Activated CD8-positive, alpha-beta memory T cell treated with anti-CD3 and anti-CD28 coated beads, Interleukin-2, amount 50 U/mL, for 48 hours (primary cell): Measurements from ENCODE around the gene ZFPM1.
A peak's percentile ranks its signal among the peaks of the same experiment; 100 is the strongest.

Experiments used
- DNase-seq: peaks from one replicate; pipeline ENCODE4 v3.0.0-alpha.2; 2020

ZFPM1 gene

DNA sequence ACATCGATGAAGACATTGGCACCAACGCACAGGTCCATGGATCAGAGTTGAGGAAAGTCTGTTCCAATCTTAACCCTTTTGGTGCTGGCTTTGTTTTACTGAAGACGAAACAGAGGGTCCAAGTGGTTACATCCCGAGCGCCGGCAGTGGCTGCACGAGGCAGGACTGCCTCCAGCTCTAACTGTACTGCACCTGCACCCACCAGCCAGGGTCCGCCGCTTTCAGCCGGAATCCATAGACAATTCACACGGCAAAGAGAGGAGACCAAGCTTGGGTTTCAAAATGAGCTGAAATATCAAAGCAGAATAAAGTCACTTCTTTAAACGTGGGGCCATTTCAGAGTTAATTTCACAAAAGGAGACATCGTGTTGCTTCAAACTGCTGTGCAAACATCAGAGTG, 95.9 kb downstream of the ZFPM1 start:
- no peak for DNase-seq

DNA sequence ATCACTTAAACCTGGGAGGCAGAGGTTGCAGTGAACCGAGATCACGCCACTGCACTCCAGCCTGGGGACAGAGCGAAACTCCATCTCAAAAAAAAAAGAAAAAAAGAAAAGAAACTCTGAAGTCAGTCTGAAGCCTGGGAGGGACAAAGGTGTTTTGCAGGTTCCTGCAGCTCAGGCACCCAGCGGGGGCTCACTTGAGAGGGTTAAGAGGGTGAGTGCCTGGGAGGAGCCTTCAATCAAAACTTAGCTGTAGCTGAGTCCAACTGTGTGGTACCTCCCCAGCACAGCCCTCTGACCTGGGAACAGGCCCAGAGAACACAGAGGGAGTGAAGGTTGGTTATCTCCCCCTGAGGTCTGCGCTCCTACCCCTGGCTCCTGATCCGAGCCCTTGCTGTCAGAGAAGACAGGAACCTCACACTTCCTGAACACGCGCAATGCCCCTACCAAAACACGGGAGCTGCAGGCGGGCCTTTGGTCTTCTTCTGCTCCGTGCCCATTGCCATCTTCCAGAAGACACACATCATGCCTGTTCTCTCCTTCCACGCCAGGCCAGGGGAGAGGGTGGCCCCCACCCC, 96.7 kb downstream of the ZFPM1 start:
- DNase-seq, result no peak

DNA sequence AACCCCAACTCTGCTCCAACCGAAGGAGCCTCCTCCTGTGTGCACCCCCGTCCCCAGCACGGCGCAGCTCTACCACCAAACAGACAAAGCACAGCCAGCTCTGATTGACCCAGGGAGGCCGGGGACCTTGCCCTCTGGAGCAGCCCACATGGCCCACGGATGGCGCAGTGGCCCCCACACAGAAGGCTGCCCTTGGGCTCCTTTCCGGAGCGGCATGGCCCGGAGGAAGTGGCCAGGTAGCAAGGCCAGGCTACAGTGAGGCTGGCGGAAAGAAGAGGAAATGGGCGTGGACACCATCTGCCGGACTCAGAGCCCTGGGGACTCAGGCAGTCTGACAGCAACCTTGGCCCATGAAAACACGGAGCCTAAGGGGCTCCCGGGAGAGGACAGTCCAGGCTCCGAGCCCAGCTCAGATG, 97.2 kb downstream of the ZFPM1 start:
- no peak for DNase-seq

DNA sequence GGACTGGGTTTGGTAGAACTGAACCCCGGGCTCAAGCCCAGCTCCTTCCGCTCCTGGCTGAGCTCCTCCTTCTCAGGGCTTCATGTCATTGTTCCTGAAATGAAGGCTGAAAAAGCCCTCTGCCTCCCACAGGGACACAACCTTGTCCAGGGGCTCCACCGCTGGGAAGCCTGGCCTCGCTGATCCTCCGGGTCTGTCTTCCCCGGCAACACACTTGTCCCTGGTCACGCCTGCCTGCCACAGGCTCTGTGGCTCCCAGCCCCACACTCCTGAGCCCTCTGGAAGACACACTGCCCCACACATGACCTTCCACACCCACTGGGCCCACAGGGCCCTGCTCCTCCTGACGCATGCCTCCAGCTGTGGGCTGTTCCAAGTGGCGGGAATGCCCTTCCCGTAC, 99.1 kb downstream of the ZFPM1 start:
- DNase-seq, result no peak

DNA sequence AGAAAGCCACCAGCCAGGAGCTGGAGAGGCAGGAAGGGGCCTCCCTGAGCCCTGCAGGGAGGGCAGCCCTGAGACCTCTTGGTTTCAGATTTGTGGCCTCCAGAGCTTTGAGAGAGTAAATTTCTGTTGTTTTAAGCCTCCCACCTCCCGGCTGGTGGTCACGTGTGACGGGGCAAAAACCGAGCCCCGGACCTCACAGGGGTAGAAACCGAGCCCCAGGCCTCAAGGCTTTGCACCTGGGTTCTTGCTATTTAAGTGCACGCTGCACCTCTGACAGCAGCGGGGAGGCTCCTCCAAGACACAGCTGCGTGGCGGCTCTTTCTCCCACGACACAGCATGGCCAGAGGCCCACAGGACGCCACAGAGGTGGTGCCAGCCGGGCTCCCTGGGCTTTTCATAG, 99.7 kb downstream of the ZFPM1 start:
- no peak for DNase-seq

DNA sequence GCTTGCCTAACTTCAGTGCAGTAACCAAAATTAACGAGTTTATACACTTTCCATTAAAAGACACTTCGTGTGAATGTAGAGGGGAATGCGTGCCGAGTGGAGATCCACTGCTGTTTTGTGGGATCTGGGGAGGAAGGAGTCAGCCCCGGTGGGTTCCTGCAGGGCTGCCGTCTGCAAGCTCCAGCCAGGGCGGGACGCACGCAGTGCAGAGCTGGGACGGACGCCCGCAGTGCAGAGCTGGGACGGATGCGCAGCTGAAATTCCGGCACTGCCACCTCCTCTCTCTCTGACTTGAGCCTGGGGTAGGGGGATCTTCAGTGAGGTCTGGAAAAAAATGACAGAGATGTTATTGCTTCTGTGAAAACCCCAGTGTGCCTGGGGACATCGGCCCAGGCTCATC, 100.7 kb downstream of the ZFPM1 start:
- DNase-seq, result no peak

DNA sequence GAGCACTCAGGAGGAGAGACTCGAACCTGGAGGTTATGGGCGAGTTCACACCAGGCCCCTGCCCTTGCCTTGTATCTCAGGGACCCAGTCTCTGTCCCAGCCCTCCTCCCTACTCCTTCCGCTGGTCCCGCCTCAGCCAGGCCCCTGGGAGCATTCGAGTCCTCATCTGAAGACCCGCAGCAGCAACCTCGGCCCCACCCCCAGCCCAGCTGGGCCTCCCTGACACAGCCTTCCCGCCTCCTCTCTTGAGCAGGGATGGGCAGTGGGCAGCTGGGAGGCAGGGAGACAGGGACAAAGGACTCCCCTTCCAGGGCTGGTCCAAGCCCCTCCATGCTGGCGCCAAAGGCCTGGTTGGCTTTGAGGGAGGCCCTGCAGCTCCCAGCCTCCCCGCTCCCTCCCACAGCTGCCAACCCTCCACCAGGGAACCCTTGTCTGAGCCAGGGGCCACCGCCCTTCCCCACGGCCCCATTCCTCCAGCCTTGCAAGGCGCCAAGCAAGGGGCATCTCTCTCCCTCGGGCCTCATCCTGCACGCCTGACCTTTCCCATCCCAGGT, 101.7 kb downstream of the ZFPM1 start:
- no peak for DNase-seq

DNA sequence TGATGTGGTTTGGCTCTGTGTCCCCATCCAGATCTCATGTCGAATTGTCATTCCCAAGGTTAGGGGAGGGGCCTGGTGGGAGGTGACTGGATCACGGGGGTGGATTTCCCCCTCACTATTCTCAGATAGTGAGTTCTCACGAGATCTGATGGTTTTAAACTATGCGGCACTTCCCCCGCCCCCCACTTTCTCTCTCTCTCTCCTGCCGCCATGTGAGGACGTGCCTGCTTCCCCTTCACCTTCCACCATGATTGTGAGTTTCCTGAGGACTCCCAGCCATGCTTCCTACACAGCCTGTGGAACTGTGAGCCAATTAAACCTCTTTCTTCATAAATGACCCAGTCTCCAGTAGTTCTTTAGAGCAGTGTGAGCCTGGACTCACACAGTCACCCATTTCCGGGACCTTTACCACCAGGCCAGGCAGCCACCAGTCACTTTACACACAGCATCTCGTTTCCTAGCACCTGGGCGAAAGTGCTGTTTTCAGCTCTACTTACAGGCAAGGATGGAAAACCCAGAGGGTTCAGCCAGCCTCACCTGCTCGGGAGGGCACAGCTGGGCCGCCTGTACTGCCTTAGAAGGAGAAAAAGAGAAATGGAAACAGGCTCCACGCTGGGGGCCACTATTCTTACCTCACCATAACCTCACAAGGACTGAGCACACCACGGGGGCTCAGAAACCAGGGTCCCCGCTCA, 103.4 kb downstream of the ZFPM1 start:
- DNase-seq, result no peak

DNA sequence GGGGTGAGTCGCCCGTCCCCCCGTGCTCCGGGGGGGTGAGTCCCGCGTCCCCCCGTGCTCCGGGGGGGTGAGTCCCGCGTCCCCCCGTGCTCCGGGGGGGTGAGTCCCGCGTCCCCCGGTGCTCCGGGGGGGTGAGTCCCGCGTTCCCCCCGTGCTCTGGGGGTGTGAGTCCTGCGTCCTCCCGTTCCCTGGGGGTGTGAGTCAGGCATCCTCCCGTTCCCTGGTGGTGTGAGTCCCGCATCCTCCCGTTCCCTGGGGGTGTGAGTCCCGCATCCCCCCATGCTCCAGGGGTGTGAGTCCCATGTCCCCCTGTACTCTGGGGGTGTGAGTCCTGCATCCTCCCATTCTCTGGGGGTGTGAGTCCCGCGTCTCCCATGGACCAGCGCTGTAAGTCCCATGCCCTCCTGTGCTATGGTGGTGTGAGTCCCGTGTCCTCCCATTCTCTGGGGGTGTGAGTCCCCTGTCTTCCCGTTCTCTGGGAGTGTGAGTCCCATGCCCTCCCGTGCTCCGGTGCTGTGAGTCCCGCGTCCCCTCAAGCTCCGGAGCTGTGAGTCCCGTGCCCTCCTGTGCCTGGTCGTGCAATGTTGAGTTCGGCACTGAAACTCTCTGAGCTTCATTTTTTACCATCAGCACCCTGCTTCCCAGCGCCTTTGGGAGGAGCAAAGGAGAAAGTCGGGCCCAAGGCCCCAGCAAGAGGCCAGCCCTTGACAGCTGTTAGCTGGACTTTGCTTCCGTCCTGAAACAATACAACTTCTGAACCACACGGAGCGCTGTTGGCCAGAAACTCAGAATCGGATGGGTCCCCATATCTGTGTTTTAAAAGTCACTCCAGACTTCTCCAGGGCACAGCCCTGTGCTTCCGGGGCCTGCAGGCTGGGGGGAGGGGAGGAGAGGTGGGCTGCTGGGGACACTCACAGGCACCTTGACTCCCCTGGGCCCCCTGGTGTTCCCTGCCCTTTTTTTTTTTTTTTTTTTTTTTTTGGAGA, 105.7 kb downstream of the ZFPM1 start:
- DNase-seq, result no peak

DNA sequence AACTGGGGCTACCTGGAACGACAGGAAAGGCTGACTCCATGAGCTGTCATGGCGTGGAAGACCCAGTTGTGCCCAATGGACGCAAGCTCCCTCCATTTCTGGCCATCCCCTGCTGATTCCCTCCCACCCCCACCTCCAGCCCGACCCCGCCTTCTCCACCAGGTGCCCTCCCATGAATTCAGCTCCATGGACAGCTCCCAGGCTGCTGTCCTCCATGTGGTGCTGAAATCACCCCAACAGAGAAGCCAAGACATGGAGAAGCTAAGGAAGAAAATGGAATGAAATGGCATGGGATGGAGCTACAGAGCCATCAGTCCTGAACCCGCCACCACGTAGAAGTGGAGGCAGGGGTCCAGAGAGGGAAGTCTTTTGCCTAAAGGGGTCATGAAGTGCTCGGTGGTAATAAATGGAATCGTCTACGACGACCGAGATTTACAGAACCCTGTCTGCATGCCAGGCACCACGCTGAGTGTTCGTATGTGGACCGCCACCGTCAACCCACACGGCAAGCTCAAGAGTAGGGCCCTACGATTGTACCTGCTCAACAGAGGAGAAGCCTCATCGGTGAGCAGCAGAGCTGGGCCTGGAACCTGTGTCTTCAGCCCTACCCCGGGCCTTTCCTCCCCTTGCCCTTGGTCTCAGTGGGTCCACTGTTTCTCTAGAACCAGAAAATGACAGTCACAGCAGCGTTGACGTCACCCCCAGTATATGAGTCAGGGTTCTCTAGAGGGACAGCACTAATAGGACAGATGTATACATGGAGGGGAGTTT, 107.8 kb downstream of the ZFPM1 start:
- DNase-seq, result no peak

DNA sequence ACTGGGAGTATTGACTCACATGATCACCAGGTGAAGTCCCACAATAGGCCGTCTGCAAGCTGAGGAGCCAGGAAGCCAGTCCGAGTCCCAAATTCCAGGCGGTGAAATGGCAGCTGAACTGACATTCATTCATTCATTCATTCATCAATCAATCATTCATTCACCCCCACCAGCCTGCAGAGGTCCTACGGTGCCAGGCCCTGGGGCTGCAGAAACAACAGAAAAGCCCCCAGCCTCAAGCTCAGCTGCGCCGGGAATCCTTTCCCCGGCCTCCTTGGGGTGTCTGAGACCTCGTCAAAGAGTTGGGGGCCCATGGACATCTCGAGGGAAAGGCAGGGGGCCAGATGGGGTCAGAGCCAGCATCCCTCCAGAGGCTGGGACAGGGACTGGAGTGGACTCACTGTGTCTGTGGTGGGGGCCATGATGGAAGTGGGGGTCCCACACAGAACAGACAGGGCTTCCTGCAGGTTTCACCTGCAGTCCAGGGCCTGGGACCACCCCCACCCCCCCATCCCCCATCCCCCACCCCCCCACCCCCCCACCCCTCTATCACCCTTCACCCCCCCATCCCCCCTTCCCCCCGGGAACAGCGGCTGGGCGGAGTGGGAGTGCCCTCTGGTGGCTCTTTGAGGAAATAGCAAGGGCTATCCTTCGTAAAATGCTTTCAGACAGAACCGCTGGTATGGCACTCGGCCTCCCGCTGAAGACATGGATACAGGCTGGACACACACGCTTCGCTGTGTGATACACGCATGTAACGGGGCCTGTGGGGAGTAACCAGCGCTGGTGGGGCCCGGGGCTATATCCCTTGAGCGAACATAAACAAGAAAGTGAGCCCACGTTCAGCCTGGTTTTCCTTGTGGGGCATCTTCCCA, 108.6 kb downstream of the ZFPM1 start:
- peak; percentile 70 for DNase-seq

DNA sequence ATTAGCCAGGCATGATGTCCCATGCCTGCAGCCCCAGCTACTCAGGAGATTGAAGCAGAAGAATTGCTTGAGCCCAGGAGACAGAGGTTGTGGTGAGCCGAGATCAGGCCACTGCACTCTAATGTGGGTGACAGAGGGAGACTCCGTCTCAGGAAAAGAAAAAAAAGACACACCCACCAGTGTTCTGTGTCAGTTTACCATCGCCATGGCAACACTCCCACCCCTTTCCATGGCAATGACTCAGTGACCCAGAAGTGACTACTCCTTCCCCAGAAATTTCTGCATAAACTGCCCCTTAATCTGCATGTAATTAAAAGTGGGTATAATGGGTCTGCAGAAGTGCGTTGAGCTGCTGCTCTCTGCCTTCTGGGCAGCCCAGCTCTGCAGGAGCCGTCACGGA, 113.1 kb downstream of the ZFPM1 start:
- DNase-seq, result peak; percentile 84

DNA sequence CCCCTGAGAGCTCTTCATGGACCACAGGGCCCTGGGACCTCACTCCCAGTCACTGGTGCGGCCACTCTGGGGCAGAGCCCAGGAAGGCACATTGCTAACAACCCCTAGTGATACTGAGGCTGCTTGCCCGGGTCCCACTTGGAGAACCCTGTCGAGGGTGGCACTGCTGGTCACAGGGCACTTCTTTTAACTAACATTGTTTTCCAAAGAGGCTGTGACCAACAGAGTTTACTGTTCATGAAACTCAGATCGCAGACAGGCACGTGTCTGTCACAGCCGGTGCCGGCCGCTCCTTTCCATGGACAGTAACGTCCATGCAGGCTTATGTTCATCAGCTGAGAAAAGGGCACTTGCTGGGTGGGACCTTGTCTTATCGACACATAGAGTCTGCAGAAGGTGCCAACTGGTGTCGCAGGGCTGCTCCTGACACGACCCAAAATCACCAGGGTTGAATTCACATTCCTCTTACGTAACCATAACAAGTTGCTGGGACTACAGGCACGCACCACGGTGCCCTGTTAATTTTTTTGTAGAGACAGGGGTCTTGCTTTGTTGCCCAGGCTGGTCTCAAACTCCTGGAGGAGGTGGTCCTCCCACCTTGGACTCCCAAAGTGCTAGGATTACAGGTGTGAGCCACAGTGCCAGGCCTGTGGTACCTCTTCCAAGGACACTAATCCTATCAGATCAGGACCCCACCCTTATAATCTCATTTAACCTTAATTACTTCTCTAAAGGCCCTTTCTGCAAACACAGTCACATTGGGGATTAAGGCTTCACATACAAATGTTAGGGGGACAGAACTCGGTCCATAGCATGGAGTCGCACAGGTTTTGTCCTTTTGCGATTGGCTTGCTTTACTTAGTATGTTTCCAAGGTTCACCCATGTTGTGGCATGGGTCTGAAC, 115.9 kb downstream of the ZFPM1 start:
- no peak for DNase-seq

DNA sequence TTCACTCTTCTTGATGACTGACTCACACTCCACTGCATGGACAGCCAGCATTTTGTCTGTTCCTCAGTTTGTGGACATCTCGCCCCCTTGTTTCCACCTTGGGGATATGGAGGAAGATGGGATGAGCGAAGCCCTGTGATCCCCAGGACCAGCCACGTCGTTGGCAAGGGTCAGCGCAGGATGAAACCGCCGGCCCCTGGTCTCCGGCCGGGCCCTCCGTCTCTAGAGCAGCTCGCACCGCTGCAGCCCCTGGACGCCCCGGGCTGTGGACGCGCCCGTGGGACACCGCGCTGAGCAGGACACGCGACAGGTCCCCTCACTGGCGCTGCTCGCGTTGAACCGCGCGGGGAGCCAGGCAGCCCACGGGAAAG, 116.5 kb downstream of the ZFPM1 start:
- DNase-seq, result peak; percentile 65

DNA sequence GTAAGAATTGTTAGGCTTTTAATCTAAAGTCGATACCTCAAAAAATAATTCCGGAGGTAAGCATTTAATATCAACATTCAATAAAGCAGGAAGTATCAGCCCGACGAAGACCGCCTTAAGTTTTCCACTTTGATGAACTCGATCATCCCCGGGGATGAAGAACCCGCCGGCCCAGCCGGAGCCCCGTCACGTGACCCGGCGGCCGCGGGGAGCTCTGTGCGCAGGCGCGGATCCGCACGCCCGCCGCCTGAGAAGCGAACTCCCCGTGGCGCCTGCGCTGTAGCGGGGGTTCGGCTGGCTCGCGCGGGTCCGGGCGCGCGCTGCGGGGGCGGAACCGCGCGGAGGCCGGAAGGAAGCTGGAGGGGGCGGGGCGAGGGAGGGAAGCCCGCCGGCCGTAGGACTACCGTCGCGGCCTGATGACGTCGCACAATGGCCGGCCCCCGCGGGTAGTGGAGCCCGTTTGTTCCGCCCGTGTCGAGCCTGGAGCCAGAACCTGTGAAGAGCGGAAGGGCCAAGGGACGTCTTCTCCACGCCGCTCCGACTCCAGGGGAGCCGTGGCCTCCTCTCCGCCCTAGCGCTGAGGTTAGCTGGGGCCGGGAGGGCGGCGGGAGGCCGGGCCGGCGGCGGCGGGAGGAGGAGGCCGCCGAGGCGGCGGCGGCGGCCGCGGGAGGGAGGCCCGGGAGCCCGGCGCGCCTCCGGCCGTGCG, 117.1 kb downstream of the ZFPM1 start, which contains the start of gene ZC3H18:
TSS of gene ZC3H18 (plus strand) at position 419 of the 706 bp plus-strand sequence. CDS start 6,721 bp downstream, outside the sequence.
- peak; percentile 100 for DNase-seq

DNA sequence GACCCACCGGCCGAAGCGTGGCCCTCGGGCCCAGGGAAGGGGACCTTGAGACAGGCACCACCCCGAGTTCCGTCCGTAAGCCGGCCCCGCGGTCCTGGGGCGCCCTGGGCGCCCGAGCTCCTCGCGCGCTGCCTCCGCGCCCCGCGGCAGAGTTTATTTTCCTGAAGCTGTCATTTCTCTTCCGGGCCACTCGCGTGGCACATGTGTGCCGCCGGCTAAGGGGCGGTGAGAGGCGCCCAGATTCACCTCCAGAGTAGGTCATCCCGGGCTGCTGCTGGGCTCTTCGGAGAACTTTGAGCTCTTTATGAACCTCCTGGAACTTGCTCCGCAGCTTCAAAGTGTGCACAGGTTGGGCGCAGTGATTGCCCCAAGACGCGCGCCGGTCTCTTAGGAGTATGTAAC, 117.6 kb downstream of the ZFPM1 start:
- peak; percentile 70 for DNase-seq

DNA sequence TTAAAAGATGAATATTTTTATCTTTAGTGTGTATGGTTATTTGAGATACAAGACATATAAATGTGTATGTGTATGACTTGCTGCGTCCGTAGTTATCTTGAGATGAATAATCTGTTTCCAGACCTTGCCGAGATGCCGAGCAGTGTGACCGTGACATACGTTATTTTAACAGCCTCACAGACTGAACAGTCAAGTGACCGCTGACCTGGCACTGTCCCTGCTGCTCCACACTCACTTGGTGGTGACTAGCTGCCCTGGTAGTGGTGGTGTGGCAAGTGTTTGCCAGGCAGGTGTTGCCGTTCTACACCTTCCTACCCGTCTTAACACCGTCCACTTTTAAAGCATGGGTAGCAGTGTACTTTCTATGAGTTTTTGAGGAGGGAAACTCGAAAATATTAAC, 122.2 kb downstream of the ZFPM1 start:
- DNase-seq, result no peak

DNA sequence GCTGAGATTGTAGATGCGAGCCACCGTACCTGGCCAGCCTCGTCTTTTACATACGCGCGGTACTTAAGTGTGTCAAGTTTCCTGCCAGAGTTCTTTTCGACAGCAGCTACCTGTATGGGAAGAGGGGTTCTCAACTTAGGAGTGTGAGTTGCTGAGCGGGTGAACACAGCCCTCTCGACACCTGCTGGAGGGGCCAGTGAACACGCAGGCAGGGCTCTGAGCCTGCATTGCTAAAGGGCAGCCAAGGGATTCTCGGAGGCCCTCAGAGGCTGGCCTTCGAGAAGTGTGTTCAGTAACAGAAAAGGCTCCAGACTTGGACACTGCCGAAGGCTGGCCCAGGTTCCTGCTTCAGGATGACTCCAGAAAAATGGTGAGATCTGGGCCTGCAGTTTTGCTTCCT, 123.2 kb downstream of the ZFPM1 start:
- DNase-seq, result no peak

DNA sequence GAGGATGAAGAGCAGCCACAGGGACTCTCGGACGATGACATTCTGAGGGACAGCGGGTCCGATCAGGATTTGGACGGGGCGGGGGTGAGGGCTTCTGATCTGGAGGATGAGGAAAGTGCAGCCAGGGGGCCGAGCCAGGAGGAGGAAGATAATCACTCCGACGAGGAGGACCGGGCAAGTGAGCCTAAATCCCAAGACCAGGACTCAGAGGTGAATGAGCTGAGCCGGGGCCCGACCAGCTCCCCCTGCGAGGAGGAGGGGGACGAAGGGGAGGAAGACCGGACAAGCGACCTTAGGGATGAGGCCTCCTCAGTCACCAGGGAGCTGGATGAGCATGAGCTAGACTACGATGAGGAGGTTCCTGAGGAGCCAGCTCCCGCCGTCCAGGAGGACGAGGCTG, 124.1 kb downstream of the ZFPM1 start:
- no peak for DNase-seq
